ENCODE results near the gene MTMR3.

Gene MTMR3

DNA sequence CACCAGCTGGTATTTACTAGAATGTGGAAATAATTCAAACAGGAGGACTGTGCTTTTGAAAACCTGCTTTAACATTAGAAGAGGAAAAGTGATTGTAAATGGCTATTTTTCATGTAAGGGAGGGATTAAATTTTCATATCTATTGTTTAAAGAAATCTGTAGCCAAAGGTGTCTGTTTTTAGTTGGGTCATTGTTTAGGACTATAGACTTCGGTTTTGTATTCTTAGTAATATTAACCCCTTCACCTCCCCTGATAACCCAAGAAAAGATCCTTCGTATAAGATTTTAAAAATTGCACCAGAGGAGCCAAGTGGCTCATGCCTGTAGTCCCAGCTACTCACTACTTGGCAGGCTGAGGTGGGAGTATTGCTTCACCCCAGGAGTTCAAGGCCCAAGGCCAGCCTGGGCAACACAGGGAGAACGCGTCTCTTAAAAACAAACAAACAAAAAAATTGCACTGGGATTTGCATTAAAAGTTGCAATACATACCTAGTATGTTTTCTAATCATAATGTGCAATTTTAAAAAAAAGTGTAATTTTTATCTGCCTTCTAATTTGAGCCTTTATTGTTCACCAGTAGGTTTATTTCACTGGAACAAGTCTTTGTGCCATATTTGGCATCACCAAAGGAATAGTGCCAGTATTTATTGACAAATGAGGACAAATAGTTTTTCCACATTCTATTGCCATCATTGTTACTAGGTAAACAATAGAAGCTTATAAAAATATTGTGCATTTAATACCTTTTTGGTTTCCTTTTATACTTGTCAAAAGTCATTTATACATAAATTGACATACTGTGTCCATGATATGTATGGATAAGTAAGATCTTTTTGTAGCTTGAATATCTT lies 34.3 kb downstream of the MTMR3 start:
- no peak for DNase-seq

DNA sequence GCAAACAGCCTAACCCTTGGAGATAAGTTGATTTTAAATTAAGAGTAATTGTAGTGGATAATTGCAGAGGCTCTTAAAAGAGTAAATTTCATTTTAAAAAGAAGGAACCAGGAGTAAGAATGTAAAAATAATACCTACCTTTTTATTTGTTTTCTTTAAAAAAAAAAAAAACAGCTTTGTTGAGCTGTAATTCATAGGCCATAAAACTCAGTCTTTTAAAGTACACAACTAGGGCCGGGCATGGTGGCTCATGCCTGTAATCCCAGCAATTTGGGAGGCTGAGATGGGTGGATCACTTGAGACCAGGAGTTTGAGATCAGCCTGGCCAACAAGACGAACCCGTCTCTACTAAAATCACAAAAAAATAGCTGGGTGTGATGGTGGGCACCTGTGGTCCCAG lies 42.4 kb downstream of the MTMR3 start:
- no peak for DNase-seq

- no peak for DNase-seq
Measured at GRCh38 chr22:29926057-29926456, 43.1 kb downstream of the MTMR3 start.

GRCh38 chr22:29932136-29932535 lies 49.2 kb downstream of the MTMR3 start:
- no peak for DNase-seq

- DNase-seq = no peak
Measured at GRCh38 chr22:29933619-29934018, 50.6 kb downstream of the MTMR3 start.

DNA sequence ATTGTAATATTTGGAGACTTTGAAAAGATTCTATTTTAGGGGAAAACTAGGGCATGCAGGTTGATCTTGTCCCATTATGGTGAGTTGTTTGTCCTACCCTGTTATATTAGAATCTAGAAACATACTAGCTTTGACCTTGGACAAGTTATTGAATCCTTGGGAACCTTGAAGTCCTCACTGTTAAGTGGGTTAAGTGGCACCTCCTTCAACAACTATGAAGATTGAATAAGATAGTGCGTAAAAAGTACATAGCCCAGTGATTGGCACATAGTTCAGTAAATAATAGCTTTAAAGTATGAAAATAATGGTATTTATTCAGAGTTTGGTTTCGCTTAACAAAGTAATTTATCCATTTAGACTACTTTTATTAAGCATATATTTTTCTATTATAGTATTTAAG lies 51.6 kb downstream of the MTMR3 start:
- no peak for DNase-seq

- no peak for DNase-seq
Measured at GRCh38 chr22:29936186-29936585, 53.2 kb downstream of the MTMR3 start.

DNA sequence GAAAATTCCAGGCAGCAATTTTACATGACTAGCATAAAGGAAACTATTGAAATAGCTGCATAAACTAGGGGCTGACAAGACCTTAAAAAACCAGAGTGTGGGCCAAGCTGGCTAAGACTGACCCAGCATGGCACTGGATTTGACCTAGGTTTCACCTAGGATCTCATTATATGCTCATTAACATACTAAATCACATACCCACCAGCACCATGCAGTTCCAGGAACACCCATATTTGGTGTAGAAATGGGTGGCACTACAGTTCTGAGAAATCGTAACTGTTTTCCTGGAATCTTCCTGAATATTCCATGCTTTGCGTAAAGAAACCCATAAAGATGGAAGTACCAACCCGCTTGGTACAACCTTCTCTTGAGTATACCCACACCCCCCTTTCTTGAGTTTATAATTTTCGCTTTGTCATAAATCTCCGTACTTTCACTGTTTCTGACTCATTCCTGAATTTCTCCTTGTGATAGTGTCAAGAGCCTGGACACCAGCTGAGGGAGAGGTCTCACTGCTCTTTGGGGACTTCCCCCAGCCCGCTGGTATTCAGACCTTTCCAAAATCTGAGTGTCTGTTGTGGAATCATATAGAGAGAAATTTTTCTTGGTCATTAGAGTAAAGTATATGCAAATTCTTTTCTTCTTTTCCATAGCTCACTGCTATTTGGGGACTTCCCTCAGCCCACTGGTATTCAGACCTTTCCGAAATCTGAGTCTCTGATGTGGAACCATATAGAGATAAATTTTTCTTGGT lies 55.1 kb downstream of the MTMR3 start:
- no peak for DNase-seq

DNA sequence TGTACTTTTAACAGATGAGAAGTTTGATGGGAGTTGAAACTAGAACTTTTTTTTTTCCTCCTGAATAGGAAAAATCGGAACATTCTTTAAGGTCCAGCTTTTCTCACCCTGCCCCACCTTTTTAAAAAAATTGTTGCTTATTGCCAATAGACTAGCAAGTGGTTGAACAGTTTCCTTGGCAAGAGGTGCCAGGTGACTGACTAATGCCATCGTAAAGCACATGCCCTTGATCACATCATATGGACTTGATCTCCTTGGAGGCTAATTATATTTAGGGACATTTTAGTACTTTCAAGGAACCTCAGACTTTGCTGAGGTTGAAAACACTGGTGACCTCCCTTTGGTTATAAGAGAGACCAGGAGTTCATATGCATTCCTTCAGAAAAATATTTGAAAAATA lies 57.6 kb downstream of the MTMR3 start:
- DNase-seq = no peak

- DNase-seq = no peak
Measured at GRCh38 chr22:29944339-29944738, 61.4 kb downstream of the MTMR3 start.

DNA sequence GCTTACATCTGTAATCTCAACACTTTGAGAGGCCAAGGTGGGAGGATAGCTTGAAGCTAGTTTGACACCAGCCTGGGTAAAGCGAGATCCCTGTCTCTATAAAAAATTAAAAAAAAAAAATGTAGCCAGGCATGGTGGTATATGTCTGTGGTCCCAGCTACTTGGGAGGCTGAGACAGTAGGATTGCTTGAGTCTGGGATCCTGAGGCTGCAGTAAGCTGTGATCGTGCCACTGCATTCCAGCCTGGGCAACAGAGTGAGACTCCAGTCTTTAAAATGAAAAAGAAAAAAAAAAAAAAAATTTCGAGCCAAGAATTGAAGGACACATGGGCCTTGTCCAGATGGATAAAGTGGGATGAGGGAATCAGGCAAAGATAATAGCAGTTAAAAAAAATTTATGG lies 62.5 kb downstream of the MTMR3 start:
- DNase-seq = no peak

- no peak for DNase-seq
Measured at GRCh38 chr22:29946220-29946619, 63.2 kb downstream of the MTMR3 start.

- DNase-seq = no peak
Measured at GRCh38 chr22:29947410-29948384, 64.7 kb downstream of the MTMR3 start.

GRCh38 chr22:29948385-29948769 lies 65.4 kb downstream of the MTMR3 start:
- DNase-seq = no peak

GRCh38 chr22:29949872-29950271 lies 66.9 kb downstream of the MTMR3 start:
- no peak for DNase-seq

DNA sequence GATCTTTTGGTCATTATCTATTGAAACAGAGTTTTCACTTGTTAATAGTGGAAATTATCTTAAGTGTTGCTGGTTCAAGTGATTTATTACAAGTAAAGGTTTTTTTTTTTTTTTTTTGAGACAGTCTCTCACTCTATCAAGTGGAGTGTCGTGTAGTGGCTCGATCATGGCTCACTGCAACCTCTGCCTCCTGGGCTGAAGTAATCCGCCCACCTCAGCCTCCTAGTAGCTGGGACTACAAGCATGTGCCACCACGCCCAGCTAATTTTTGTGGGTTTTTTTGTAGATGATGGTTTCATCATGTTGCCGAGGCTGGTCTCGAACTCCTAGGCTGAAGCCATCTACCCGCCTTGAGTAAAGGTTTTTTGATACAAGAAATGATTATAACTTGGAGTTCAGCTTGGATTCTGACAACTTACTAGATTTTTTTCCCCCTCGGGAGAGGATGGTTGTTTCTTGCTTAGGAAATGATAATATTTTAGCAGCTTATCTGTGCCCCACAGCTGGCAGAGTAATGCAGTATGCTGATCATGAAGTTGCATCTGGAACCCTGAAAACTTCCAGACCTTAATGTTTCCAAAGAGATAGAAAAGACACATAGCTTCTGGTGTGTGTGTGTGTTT lies 68.9 kb downstream of the MTMR3 start:
- DNase-seq = no peak

- DNase-seq = no peak
Measured at GRCh38 chr22:29954203-29954855, 71.4 kb downstream of the MTMR3 start.

GRCh38 chr22:29956680-29957079 lies 73.7 kb downstream of the MTMR3 start:
- no peak for DNase-seq

DNA sequence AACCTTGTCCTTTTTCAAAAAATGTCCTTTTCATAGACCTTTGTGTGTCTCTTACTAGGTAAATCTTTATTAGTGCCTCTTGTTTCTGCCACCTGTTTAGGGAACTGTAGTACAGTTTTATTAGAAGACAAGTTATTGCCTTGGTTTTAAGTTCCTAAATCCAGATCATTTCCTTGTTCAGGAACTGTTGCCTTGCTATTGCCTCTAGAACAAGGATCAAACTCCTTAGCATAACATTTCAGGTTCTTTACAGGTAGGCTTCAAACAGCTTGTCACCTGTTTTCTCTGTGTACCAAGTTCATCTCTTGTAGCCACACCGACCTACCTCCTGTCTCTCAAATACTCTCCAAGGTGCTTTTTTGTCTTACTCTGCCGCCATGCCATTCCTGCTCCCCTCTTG lies 75.2 kb downstream of the MTMR3 start:
- DNase-seq = no peak

DNA sequence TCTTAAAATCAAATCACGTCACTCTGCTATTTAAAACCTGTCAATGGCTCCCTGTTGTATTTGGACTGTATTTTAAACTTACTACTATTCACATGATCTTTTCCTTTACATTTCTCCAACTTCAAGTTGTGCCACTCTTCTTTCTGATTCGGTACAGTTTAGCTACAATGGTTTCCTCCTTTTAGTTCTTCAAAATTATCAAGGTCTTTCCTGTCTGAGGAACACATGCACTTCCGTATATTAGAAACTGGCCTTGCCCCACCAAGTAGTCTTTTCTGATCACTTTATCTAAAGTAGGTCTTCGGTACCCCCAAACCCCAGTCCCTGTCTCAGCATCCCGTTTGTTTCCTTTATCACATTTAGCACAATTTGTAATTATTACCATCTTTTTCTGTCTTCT lies 81.8 kb downstream of the MTMR3 start:
- no peak for DNase-seq

GRCh38 chr22:29967461-29967860 lies 84.5 kb downstream of the MTMR3 start:
- no peak for DNase-seq

- DNase-seq = no peak
Measured at GRCh38 chr22:29971607-29972006, 88.6 kb downstream of the MTMR3 start.

All from NCI-H1436 treated with DMSO at 0.1 percent for 48 hours (cell line).